Activated B cell treated with CpG ODN at 0.5 μM for 24 hours (primary cell): ENCODE data around the gene SPAG17. TPM values are rescaled to one million over a fixed set of nuclear protein-coding genes. Genes with fewer than 3 reads are reported as not detected.

Experiments used
- ATAC-seq: fragments of 200-7000 bp; cut with Tn5 transposase; one replicate; pipeline ENCODE4 v1.10.0; 2021; ENCODE audit warnings: low read depth, mild to moderate bottlenecking, moderate library complexity
- CTCF ChIA-PET: fragments of 350-600 bp; sonication (Branson Sonifier 250); formaldehyde crosslinking; loops from one replicate; lab custom pipeline; 2021; ENCODE audit warnings: antibody characterized with exemption; lab: Charles Lee
- POLR2A ChIA-PET: fragments of 350-600 bp; sonication (Branson Sonifier 250); formaldehyde crosslinking; loops from one replicate; lab custom pipeline; 2021; ENCODE audit warnings: antibody characterized with exemption; lab: Charles Lee
- DNase-seq: peaks from one replicate; pipeline ENCODE4 v3.0.0; 2022
- H3K27ac Mint-ChIP-seq: one replicate; pipeline ENCODE4 v1.8.0; 2020; ENCODE audit warnings: mixed read lengths
- H3K27me3 Mint-ChIP-seq: one replicate; pipeline ENCODE4 v1.8.0; 2021; ENCODE audit warnings: mixed read lengths
- H3K36me3 Mint-ChIP-seq: one replicate; pipeline ENCODE4 v1.8.0; 2021; ENCODE audit warnings: low read depth, mixed read lengths
- H3K4me1 Mint-ChIP-seq: one replicate; pipeline ENCODE4 v1.8.0; 2021; ENCODE audit warnings: mixed read lengths
- H3K4me3 Mint-ChIP-seq: one replicate; pipeline ENCODE4 v1.8.0; 2020; ENCODE audit warnings: mild to moderate bottlenecking, mixed read lengths
- H3K9me3 Mint-ChIP-seq: one replicate; pipeline ENCODE4 v1.8.0; 2020; ENCODE audit warnings: mixed read lengths
- intact Hi-C: fragments of 100-400 bp; cut with micrococcal nuclease; formaldehyde crosslinking; loops from one replicate; pipeline ENCODE4 v1.15.1; 2024
- total RNA-seq: library from RNA; stranded (reverse); gene quantifications from 2 replicates; pipeline ENCODE4 v1.2.3, GENCODE V29; 2022
- TF ChIP-seq, protein P1 (sequence below): fragments of 200-600 bp; IDR thresholded peaks from one replicate; pipeline ENCODE4 v1.8.0; 2022; ENCODE audit warnings: antibody characterized with exemption, mild to moderate bottlenecking

SPAG17 gene
- total RNA-seq, 1 donor from 2014 or later: not detected

GRCh38 chr1:118093017-118093416 is 92.0 kb downstream of the SPAG17 start:
- Mint-ChIP-seq H3K4me3 (no peak overlapping the region), H3K4me1 (no peaks in the 10 kb centered on the region), H3K9me3 (no peaks in the 10 kb centered on the region), H3K27me3 (peaks cover 2% of the 10 kb centered on the region), H3K36me3 (no peaks in the 10 kb centered on the region), H3K27ac (no peak overlapping the region)
- DNase-seq (no peak), ATAC-seq (no peak)
- ChIA-PET CTCF (no interaction called here), POLR2A (no interaction called here)
- intact Hi-C loops: no loop called here
- TF ChIP-seq, protein P1, sequence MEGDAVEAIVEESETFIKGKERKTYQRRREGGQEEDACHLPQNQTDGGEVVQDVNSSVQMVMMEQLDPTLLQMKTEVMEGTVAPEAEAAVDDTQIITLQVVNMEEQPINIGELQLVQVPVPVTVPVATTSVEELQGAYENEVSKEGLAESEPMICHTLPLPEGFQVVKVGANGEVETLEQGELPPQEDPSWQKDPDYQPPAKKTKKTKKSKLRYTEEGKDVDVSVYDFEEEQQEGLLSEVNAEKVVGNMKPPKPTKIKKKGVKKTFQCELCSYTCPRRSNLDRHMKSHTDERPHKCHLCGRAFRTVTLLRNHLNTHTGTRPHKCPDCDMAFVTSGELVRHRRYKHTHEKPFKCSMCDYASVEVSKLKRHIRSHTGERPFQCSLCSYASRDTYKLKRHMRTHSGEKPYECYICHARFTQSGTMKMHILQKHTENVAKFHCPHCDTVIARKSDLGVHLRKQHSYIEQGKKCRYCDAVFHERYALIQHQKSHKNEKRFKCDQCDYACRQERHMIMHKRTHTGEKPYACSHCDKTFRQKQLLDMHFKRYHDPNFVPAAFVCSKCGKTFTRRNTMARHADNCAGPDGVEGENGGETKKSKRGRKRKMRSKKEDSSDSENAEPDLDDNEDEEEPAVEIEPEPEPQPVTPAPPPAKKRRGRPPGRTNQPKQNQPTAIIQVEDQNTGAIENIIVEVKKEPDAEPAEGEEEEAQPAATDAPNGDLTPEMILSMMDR: no peak

DNA sequence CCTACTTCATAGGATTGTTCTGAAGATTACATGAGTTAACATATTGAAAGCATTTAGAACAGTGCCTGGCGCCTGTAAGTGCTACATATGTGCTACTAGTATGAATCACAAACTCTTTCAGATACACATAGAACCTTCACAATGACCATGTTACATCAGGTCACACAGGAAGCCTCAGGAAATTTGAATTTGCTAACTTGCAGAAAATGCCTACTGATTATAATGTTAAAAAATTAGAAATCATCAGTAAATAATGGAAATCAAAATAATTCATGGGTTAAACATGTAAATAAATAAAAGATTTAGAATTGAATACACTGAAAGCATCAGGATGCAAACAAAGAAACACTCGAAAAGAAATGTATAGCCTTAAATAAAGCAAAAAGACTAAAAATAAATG is 94.9 kb downstream of the SPAG17 start:
- no peak overlapping the region for H3K4me3 Mint-ChIP-seq

DNA sequence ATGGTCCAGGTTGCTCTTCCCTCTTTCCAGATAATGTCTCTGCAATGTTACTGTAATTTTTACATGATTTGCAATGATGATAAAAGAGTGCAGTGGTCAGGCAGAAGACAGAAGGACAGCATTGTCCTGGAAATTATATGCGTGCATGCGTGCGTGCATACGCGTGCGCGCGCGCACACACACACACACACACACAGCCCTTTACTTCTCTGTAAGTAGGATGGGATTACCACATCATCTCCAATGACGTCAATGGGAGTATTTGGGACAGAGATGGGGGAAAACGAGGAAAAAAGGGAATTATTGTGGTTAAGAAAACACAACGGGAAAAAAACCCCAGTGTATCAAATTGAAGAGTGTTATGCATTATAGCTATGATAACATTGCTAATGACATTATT is 99.7 kb downstream of the SPAG17 start:
- intact Hi-C loops: no loop called here
- DNase-seq (no peak), ATAC-seq (no peak)
- ChIA-PET CTCF (no interaction called here), POLR2A (no interaction called here)
- TF ChIP-seq, protein P1: no peak
- Mint-ChIP-seq H3K36me3 (no peaks in the 10 kb centered on the region), H3K9me3 (no peaks in the 10 kb centered on the region), H3K4me1 (no peaks in the 10 kb centered on the region), H3K4me3 (no peak overlapping the region), H3K27me3 (peaks cover 4% of the 10 kb centered on the region), H3K27ac (no peak overlapping the region)

More for the DNA sequence above, 94.9 kb downstream of the SPAG17 start:
- H3K4me1 Mint-ChIP-seq: no peaks in the 10 kb centered on the region
- no peak overlapping the region for H3K27ac Mint-ChIP-seq
- H3K27me3 Mint-ChIP-seq: peaks cover 4% of the 10 kb centered on the region
- intact Hi-C loops: no loop called here
- no peaks in the 10 kb centered on the region for H3K9me3 Mint-ChIP-seq
- POLR2A ChIA-PET: no interaction called here
- ATAC-seq: no peak
- H3K36me3 Mint-ChIP-seq: no peaks in the 10 kb centered on the region
- TF ChIP-seq, protein P1: no peak
- no peak for DNase-seq
- CTCF ChIA-PET: no interaction called here

GRCh38 chr1:118084400-118084799 is 100.6 kb downstream of the SPAG17 start:
- ATAC-seq: no peak
- H3K4me1 Mint-ChIP-seq: no peaks in the 10 kb centered on the region
- POLR2A ChIA-PET: no interaction called here
- H3K27ac Mint-ChIP-seq: no peak overlapping the region
- CTCF ChIA-PET: no interaction called here
- no peaks in the 10 kb centered on the region for H3K9me3 Mint-ChIP-seq
- TF ChIP-seq, protein P1: no peak
- H3K36me3 Mint-ChIP-seq: no peaks in the 10 kb centered on the region
- no peak overlapping the region for H3K4me3 Mint-ChIP-seq
- intact Hi-C loops: no loop called here
- no peak for DNase-seq
- H3K27me3 Mint-ChIP-seq: peaks cover 4% of the 10 kb centered on the region

- H3K27ac Mint-ChIP-seq: no peak overlapping the region
- CTCF ChIA-PET: no interaction called here
- POLR2A ChIA-PET: no interaction called here
- no peaks in the 10 kb centered on the region for H3K4me1 Mint-ChIP-seq
- no peak overlapping the region for H3K4me3 Mint-ChIP-seq
- no peaks in the 10 kb centered on the region for H3K9me3 Mint-ChIP-seq
- TF ChIP-seq, protein P1: no peak
- DNase-seq: no peak
- peaks cover 4% of the 10 kb centered on the region for H3K27me3 Mint-ChIP-seq
- intact Hi-C loops: no loop called here
- no peaks in the 10 kb centered on the region for H3K36me3 Mint-ChIP-seq
- ATAC-seq: no peak
Observed at GRCh38 chr1:118082984-118083383, 102.0 kb downstream of the SPAG17 start.
